Measurements from ENCODE around the gene PRKCE. TPM values are rescaled to one million over a fixed set of nuclear protein-coding genes. Genes with fewer than 3 reads are reported as not detected.

Gene PRKCE
- total and polyA plus RNA-seq, 2 donors (not counting 1 experiment from before 2014, with no cell fraction given): 23.6 to 271 TPM

GRCh38 chr2:46226620-46227019, 575.1 kb downstream of the PRKCE start:
- H3K36me3 ChIP-seq (replicated peaks in 1 of 2; ENCODE audit: control extremely low read depth in 1 of 2, control insufficient read depth in 1 of 2, extremely low read depth in 1 of 2, insufficient read depth in 2 of 2, low read length in 1 of 2): no peaks in the 10 kb centered on the region
- no peaks in the 10 kb centered on the region for H3K4me1 ChIP-seq (ENCODE audit: control insufficient read depth in 2 of 2, insufficient read depth in 2 of 2, low read length in 2 of 2)
- no CpG with 5 or more reads among the region's 6 CpGs for WGBS (ENCODE audit: insufficient coverage)
- no peak overlapping the region for H3K4me3 ChIP-seq (ENCODE audit: control extremely low read depth in 1 of 5, extremely low read depth in 1 of 5, insufficient read depth in 1 of 5, low read depth in 2 of 5, low read length in 4 of 5)
- ChIA-PET CTCF (no interaction called here), POLR2A (no interaction called here)
- DNase-seq (no peak), ATAC-seq (ENCODE audit: low read depth) (no peak)
- H3K79me2 ChIP-seq (ENCODE audit: control insufficient read depth, insufficient read depth, low read length): no peaks in the 10 kb centered on the region
- H3K27me3 ChIP-seq (replicated peaks in 1 of 4; ENCODE audit: control extremely low read depth in 1 of 4, control insufficient read depth in 3 of 4, insufficient read depth in 4 of 4, low read length in 3 of 4): peaks cover 0 to 7% (median 2%) of the 10 kb centered on the region in 4 experiments
- TF ChIP-seq CTCF (IDR thresholded peaks at IDR 0.05) (no peak), EZH2 (IDR thresholded peaks at IDR 0.05; ENCODE audit: borderline replicate concordance, insufficient read depth, low read depth, low read length, poor library complexity, severe bottlenecking) (no peak)
- no peak overlapping the region for H3K4me3 Mint-ChIP-seq
- H3K4me2 ChIP-seq (replicated peaks; ENCODE audit: low read depth, low read length, poor library complexity, severe bottlenecking): no peak overlapping the region
- H3K9me3 Mint-ChIP-seq (ENCODE audit: insufficient read depth): no peaks in the 10 kb centered on the region
- H4K20me1 ChIP-seq (ENCODE audit: control insufficient read depth, insufficient read depth, low read length, poor library complexity, severe bottlenecking): no peaks in the 10 kb centered on the region
- intact Hi-C loops (cut with micrococcal nuclease): no loop called here
- no peak overlapping the region for H3K27ac ChIP-seq (ENCODE audit: low read length in 2 of 2)
- peaks cover 6% of the 10 kb centered on the region for H3K4me1 Mint-ChIP-seq
- H3K9ac ChIP-seq (ENCODE audit: low read length): no peak overlapping the region
- no peak overlapping the region for H2AFZ ChIP-seq (ENCODE audit: insufficient read depth, low read depth, low read length, poor library complexity, severe bottlenecking)
- peaks cover 29% of the 10 kb centered on the region for H3K27me3 Mint-ChIP-seq
- H3K9me3 ChIP-seq (ENCODE audit: control extremely low read depth in 1 of 3, control insufficient read depth in 2 of 3, insufficient read depth in 1 of 3, low read length in 2 of 3): peaks cover 0 to 2% (median 2%) of the 10 kb centered on the region in 3 donors
- no peak overlapping the region for H3K27ac Mint-ChIP-seq

- Histone ChIP-seq H4K20me1 (ENCODE audit: control insufficient read depth, insufficient read depth, low read length, poor library complexity, severe bottlenecking) (no peaks in the 10 kb centered on the region), H3K36me3 (replicated peaks in 1 of 2; ENCODE audit: control extremely low read depth in 1 of 2, control insufficient read depth in 1 of 2, extremely low read depth in 1 of 2, insufficient read depth in 2 of 2, low read length in 1 of 2) (no peaks in the 10 kb centered on the region), H3K4me2 (replicated peaks; ENCODE audit: low read depth, low read length, poor library complexity, severe bottlenecking) (no peak overlapping the region), H2AFZ (ENCODE audit: insufficient read depth, low read depth, low read length, poor library complexity, severe bottlenecking) (no peak overlapping the region), H3K9me3 (ENCODE audit: control extremely low read depth in 1 of 3, control insufficient read depth in 2 of 3, insufficient read depth in 1 of 3, low read length in 2 of 3) (peaks cover 0 to 2% (median 2%) of the 10 kb centered on the region in 3 donors), H3K27ac (ENCODE audit: low read length in 2 of 2) (no peak overlapping the region), H3K9ac (ENCODE audit: low read length) (no peak overlapping the region), H3K79me2 (ENCODE audit: control insufficient read depth, insufficient read depth, low read length) (no peaks in the 10 kb centered on the region), H3K4me3 (ENCODE audit: control extremely low read depth in 1 of 5, extremely low read depth in 1 of 5, insufficient read depth in 1 of 5, low read depth in 2 of 5, low read length in 4 of 5) (no peak overlapping the region), H3K27me3 (replicated peaks in 1 of 4; ENCODE audit: control extremely low read depth in 1 of 4, control insufficient read depth in 3 of 4, insufficient read depth in 4 of 4, low read length in 3 of 4) (peaks cover 0 to 7% (median 2%) of the 10 kb centered on the region in 4 experiments), H3K4me1 (ENCODE audit: control insufficient read depth in 2 of 2, insufficient read depth in 2 of 2, low read length in 2 of 2) (no peaks in the 10 kb centered on the region)
- TF ChIP-seq CTCF (IDR thresholded peaks at IDR 0.05) (no peak), EZH2 (IDR thresholded peaks at IDR 0.05; ENCODE audit: borderline replicate concordance, insufficient read depth, low read depth, low read length, poor library complexity, severe bottlenecking) (no peak)
- ChIA-PET POLR2A (no interaction called here), CTCF (no interaction called here)
- intact Hi-C loops (cut with micrococcal nuclease): no loop called here
- DNase-seq (no peak), ATAC-seq (ENCODE audit: low read depth) (no peak)
- Mint-ChIP-seq H3K9me3 (ENCODE audit: insufficient read depth) (no peaks in the 10 kb centered on the region), H3K4me3 (no peak overlapping the region), H3K27ac (no peak overlapping the region), H3K27me3 (peaks cover 25% of the 10 kb centered on the region), H3K4me1 (peaks cover 6% of the 10 kb centered on the region)
- WGBS (ENCODE audit: insufficient coverage): no CpG with 5 or more reads among the region's 3 CpGs
These were observed 575.5 kb downstream of the PRKCE start for GRCh38 chr2:46227022-46227421.
